HFFc6 (cell line): ENCODE data around the gene RRP1. TPM values are rescaled to one million over a fixed set of nuclear protein-coding genes. Genes with fewer than 3 reads are reported as not detected.

Experiments used
- DNase-seq: peaks from one replicate; pipeline ENCODE4 v3.0.0-alpha.2; 2018
- H3K27ac Mint-ChIP-seq: 2 replicates; pipeline ENCODE4 v1.8.0; 2020; ENCODE audit warnings: mild to moderate bottlenecking, mixed read lengths
- H3K27me3 Mint-ChIP-seq: 2 replicates; pipeline ENCODE4 v1.8.0; 2021; ENCODE audit warnings: mild to moderate bottlenecking, moderate library complexity, mixed read lengths; ENCODE audit not compliant: insufficient read depth
- H3K36me3 Mint-ChIP-seq: 2 replicates; pipeline ENCODE4 v1.8.0; 2021; ENCODE audit warnings: low read depth, mixed read lengths
- H3K4me1 Mint-ChIP-seq: 2 replicates; pipeline ENCODE4 v1.8.0; 2020; ENCODE audit warnings: low read depth, mixed read lengths
- H3K4me3 Mint-ChIP-seq: 2 replicates; pipeline ENCODE4 v1.8.0; 2020; ENCODE audit warnings: mild to moderate bottlenecking, moderate library complexity, mixed read lengths
- H3K9me3 Mint-ChIP-seq: 2 replicates; pipeline ENCODE4 v1.8.0; 2020; ENCODE audit warnings: mild to moderate bottlenecking, mixed read lengths
- total RNA-seq, 6 experiments: library from RNA; stranded (reverse); fragmentation: NEBNext Ultra II Directional; extraction: Animal tissue kit (Norgen Biotek cat#: 25700); gene quantifications; 2 replicates in 1 of 6; 3 replicates in 5 of 6; pipeline ENCODE4 v1.2.3, GENCODE V29; 2021
- TF ChIP-seq, protein P1 (sequence below): fragments of 200-600 bp; sonication (generic); IDR thresholded peaks from 2 replicates; pipeline ENCODE4 v1.5.0; 2021; ENCODE audit warnings: antibody characterized with exemption, mild to moderate bottlenecking

Gene RRP1
- total RNA-seq, 6 experiments from 2014 or later = 19.9 to 24.8 (median 23.0) TPM

- TF ChIP-seq, protein P1, sequence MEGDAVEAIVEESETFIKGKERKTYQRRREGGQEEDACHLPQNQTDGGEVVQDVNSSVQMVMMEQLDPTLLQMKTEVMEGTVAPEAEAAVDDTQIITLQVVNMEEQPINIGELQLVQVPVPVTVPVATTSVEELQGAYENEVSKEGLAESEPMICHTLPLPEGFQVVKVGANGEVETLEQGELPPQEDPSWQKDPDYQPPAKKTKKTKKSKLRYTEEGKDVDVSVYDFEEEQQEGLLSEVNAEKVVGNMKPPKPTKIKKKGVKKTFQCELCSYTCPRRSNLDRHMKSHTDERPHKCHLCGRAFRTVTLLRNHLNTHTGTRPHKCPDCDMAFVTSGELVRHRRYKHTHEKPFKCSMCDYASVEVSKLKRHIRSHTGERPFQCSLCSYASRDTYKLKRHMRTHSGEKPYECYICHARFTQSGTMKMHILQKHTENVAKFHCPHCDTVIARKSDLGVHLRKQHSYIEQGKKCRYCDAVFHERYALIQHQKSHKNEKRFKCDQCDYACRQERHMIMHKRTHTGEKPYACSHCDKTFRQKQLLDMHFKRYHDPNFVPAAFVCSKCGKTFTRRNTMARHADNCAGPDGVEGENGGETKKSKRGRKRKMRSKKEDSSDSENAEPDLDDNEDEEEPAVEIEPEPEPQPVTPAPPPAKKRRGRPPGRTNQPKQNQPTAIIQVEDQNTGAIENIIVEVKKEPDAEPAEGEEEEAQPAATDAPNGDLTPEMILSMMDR = no peak
- Mint-ChIP-seq H3K36me3 (peaks cover 26% of the 10 kb centered on the region), H3K4me1 (peaks cover 41% of the 10 kb centered on the region), H3K27ac (no peak overlapping the region), H3K4me3 (no peak overlapping the region), H3K9me3 (no peaks in the 10 kb centered on the region), H3K27me3 (peaks cover 9% of the 10 kb centered on the region)
- DNase-seq = no peak
Observed at GRCh38 chr21:43770066-43770655, 19.2 kb upstream of the RRP1 start.

DNA sequence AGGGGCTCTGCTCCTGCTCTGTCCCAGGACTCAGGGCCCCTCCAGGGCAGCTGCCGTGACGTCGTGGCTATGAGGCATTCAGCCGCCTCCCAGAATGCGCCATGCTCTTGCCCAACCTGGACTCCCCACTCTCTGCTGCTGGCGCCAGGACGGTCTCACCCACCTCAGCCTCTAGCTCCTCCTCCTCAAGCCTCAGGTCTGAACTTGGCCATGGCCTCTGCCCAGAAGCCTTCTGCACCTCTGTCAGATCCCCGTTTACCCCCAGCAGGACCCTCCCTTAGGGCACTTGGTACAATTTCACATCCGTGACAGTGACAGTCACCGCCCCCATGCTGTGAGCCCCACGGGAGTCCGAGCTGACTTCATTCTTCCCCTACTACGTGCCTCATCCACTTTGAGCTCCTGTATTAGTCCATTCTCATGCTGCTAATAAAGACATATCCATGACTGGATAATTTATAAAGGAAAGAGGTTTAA, 18.1 kb upstream of the RRP1 start:
- Mint-ChIP-seq H3K4me3 (no peak overlapping the region), H3K4me1 (peaks cover 44% of the 10 kb centered on the region), H3K9me3 (no peaks in the 10 kb centered on the region), H3K27me3 (peaks cover 9% of the 10 kb centered on the region), H3K27ac (no peak overlapping the region), H3K36me3 (peaks cover 24% of the 10 kb centered on the region)
- no peak for DNase-seq
- TF ChIP-seq, protein P1 = no peak

- Mint-ChIP-seq H3K4me3 (no peak overlapping the region), H3K4me1 (peaks cover 44% of the 10 kb centered on the region), H3K27me3 (peaks cover 9% of the 10 kb centered on the region), H3K9me3 (no peaks in the 10 kb centered on the region), H3K27ac (no peak overlapping the region; the same call in 1 of the 2 replicates), H3K36me3 (peaks cover 24% of the 10 kb centered on the region)
- DNase-seq = no peak
- TF ChIP-seq, protein P1 = no peak
Observed at GRCh38 chr21:43771698-43772424, 17.5 kb upstream of the RRP1 start.

GRCh38 chr21:43772425-43772821, 17.0 kb upstream of the RRP1 start:
- H3K4me3 Mint-ChIP-seq = no peak overlapping the region
- peaks cover 24% of the 10 kb centered on the region for H3K36me3 Mint-ChIP-seq
- DNase-seq = no peak
- no peak overlapping the region for H3K27ac Mint-ChIP-seq
- peaks cover 4% of the 10 kb centered on the region for H3K27me3 Mint-ChIP-seq
- TF ChIP-seq, protein P1 = no peak
- H3K9me3 Mint-ChIP-seq = no peaks in the 10 kb centered on the region
- H3K4me1 Mint-ChIP-seq = peaks cover 39% of the 10 kb centered on the region

DNA sequence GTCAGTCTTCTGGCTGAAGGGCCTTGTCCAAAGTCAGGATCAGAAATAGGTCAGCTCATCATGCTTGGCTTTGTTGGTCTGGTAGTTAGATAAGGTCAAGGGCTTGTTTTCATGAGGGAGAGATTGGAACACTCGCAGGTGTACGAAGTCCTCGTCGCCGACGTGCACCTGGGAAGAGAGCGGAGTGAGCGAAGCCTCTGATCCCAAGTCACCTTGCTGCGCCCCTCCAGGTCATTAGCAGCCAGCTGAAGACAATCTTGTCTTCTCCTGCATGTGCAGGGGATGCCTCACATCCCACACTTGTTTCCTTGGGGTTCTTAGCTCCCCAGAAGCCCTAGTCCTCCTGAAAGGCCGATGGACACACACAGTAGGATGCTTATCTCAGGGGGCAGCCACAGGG, 15.2 kb upstream of the RRP1 start:
- peaks cover 19% of the 10 kb centered on the region for H3K36me3 Mint-ChIP-seq
- H3K27ac Mint-ChIP-seq = no peak overlapping the region
- H3K4me1 Mint-ChIP-seq = peaks cover 31% of the 10 kb centered on the region
- no peaks in the 10 kb centered on the region for H3K9me3 Mint-ChIP-seq
- DNase-seq = no peak
- TF ChIP-seq, protein P1 = no peak
- peak overlapping the region; percentile 28 for H3K4me3 Mint-ChIP-seq
- peaks cover 3% of the 10 kb centered on the region for H3K27me3 Mint-ChIP-seq
